H1 (cell line): Measurements from ENCODE around the gene ROBO4. TPM values are rescaled to one million over a fixed set of nuclear protein-coding genes. Genes with fewer than 3 reads are reported as not detected.

Experiments used
- CREB1 ChIP-seq: IDR thresholded peaks from 2 replicates; pipeline ENCODE4 v1.6.1; 2012; ENCODE audit warnings: inconsistent platforms
- JUND ChIP-seq: IDR thresholded peaks from 2 replicates; pipeline ENCODE4 v1.6.1; 2011; ENCODE audit warnings: mild to moderate bottlenecking, improper control_type of control experiment, low read length
- KDM4A ChIP-seq: IDR thresholded peaks from one replicate; pipeline ENCODE4 v1.7.1; 2012; ENCODE audit warnings: low read depth, mild to moderate bottlenecking, moderate library complexity, low read length, inconsistent platforms; ENCODE audit not compliant: severe bottlenecking
- NANOG ChIP-seq: IDR thresholded peaks from 2 replicates; pipeline ENCODE4 v1.6.1; 2011; ENCODE audit warnings: low read length, low read depth, mild to moderate bottlenecking, inconsistent platforms; ENCODE audit not compliant: insufficient read depth, poor library complexity, severe bottlenecking
- polyA plus RNA-seq, 7 experiments: library from polyadenylated mRNA; depleted of rRNA in 3 of 7; stranded (reverse) in 5 of 7; unstranded in 2 of 7; fragments of >200 nt in 5 of 7; fragments of 200-250 nt in 2 of 7; gene quantifications; 1 replicate in 5 of 7; 2 replicates in 1 of 7; 4 replicates in 1 of 7; pipeline versions ENCODE4 v1.2.1 to v1.2.3, GENCODE V29; 2011 to 2013; ENCODE audit warnings: missing spikeins in 2 of 7, mixed read lengths in 2 of 7
- total RNA-seq: library from RNA; stranded (reverse); fragmentation: NEBNext Ultra II Directional; extraction: Animal tissue kit (Norgen Biotek cat#: 25700); gene quantifications from 2 replicates; pipeline ENCODE4 v1.2.1, GENCODE V29; 2021

The ROBO4 gene
- total and polyA plus RNA-seq, 2 of the 8 experiments (the other 6 are each of a cell fraction or from before 2014, with no cell fraction given) = 0.03 TPM; not detected in 1

GRCh38 chr11:124882339-124883071, 15.2 kb downstream of the ROBO4 start (continued):
- TF ChIP-seq KDM4A (no peak), JUND (no peak), NANOG (no peak), CREB1 (no peak)
